IMR-90 (cell line): Measurements from ENCODE around the gene RBL2. TPM values are rescaled to one million over a fixed set of nuclear protein-coding genes. Genes with fewer than 3 reads are reported as not detected.

Source experiments
- ATAC-seq: fragments of 200-7000 bp; cut with Tn5 transposase; 2 replicates; pipeline ENCODE4 v1.9.1; 2020; ENCODE audit warnings: low read depth, mild to moderate bottlenecking, moderate library complexity
- BruUV-seq: library from RNA; stranded (reverse); fragments of 400-500 nt; replicated peaks from 2 replicates; lab custom pipeline; 2021; lab: Mats Ljungman, UMichigan
- CTCF ChIA-PET: fragments of 300-600 bp; formaldehyde crosslinking; extraction: SDS; loops from one replicate; lab custom pipeline; 2021; ENCODE audit warnings: antibody characterized with exemption; lab: Yijun Ruan, JAX
- POLR2A ChIA-PET: fragments of 300-600 bp; sonication (Branson Sonifier 250); formaldehyde crosslinking; loops from one replicate; lab custom pipeline; 2022; ENCODE audit warnings: antibody characterized with exemption; ENCODE audit not compliant: unreplicated experiment; lab: Charles Lee
- DNase-seq: peaks from one replicate; pipeline ENCODE4 v3.0.0; 2013
- H2AFZ ChIP-seq: replicated peaks from 2 replicates; pipeline ENCODE3; 2013; ENCODE audit warnings: low read length, mild to moderate bottlenecking; ENCODE audit not compliant: poor library complexity
- H2AK5ac ChIP-seq: 2 replicates; pipeline ENCODE4 v1.6.1; 2013; ENCODE audit warnings: low read depth, low read length, inconsistent platforms
- H2AK9ac ChIP-seq: replicated peaks from 2 replicates; pipeline ENCODE3; 2013; ENCODE audit warnings: mild to moderate bottlenecking, low read depth, low read length, moderate library complexity; ENCODE audit not compliant: poor library complexity
- H2BK120ac ChIP-seq: 2 replicates; pipeline ENCODE4 v1.6.1; 2013; ENCODE audit warnings: low read depth, low read length, inconsistent platforms
- H2BK15ac ChIP-seq: 3 replicates; pipeline ENCODE4 v1.6.1; 2013; ENCODE audit warnings: low read depth, low read length, inconsistent platforms
- H2BK20ac ChIP-seq: 2 replicates; pipeline ENCODE4 v1.6.1; 2013; ENCODE audit warnings: low read depth, mild to moderate bottlenecking, inconsistent platforms, low read length, moderate library complexity
- H2BK5ac ChIP-seq: 2 replicates; pipeline ENCODE4 v1.6.1; 2013; ENCODE audit warnings: mild to moderate bottlenecking, low read depth, low read length, inconsistent platforms; ENCODE audit not compliant: poor library complexity, severe bottlenecking
- H3K14ac ChIP-seq: replicated peaks from 2 replicates; pipeline ENCODE4 v1.6.1; 2013; ENCODE audit warnings: low read depth, low read length, inconsistent platforms
- H3K18ac ChIP-seq: 2 replicates; pipeline ENCODE4 v1.6.1; 2013; ENCODE audit warnings: low read depth, low read length, control low read depth
- H3K23ac ChIP-seq: 2 replicates; pipeline ENCODE4 v1.6.1; 2013; ENCODE audit warnings: low read depth, low read length, inconsistent platforms
- H3K27ac ChIP-seq: 2 replicates; pipeline ENCODE4 v1.5.1; 2013; ENCODE audit warnings: mild to moderate bottlenecking, control low read depth, low read length; ENCODE audit not compliant: insufficient read depth
- H3K27me3 ChIP-seq: 2 replicates; pipeline ENCODE4 v1.6.1; 2013; ENCODE audit warnings: low read length; ENCODE audit not compliant: control insufficient read depth, insufficient read depth
- H3K36me3 ChIP-seq: 2 replicates; pipeline ENCODE4 v1.6.1; 2013; ENCODE audit warnings: low read length, mixed read lengths; ENCODE audit not compliant: control insufficient read depth, insufficient read depth
- H3K4ac ChIP-seq: 2 replicates; pipeline ENCODE4 v1.6.1; 2013; ENCODE audit warnings: low read depth, low read length, inconsistent platforms
- H3K4me1 ChIP-seq: 2 replicates; pipeline ENCODE4 v1.6.1; 2013; ENCODE audit warnings: low read length, mixed read lengths; ENCODE audit not compliant: control insufficient read depth, insufficient read depth
- H3K4me2 ChIP-seq: 2 replicates; pipeline ENCODE4 v1.6.1; 2013; ENCODE audit warnings: low read depth, mild to moderate bottlenecking, control low read depth, low read length, moderate library complexity
- H3K4me3 ChIP-seq: 2 replicates; pipeline ENCODE4 v1.5.1; 2013; ENCODE audit warnings: low read depth, mild to moderate bottlenecking, control low read depth, low read length, moderate library complexity; ENCODE audit not compliant: insufficient read depth
- H3K56ac ChIP-seq: 2 replicates; pipeline ENCODE4 v1.6.1; 2013; ENCODE audit warnings: low read length, inconsistent platforms; ENCODE audit not compliant: insufficient read depth; ENCODE audit errors: extremely low read depth
- H3K79me1 ChIP-seq, 2 experiments: 2 replicates each; pipeline ENCODE4 v1.6.1; 2013; ENCODE audit warnings: low read length in 2 of 2, inconsistent platforms in 1 of 2, low read depth in 1 of 2
- H3K9ac ChIP-seq: 2 replicates; pipeline ENCODE4 v1.6.1; 2013; ENCODE audit warnings: low read depth, low read length, control low read depth
- H3K9me1 ChIP-seq: 2 replicates; pipeline ENCODE4 v1.6.1; 2013; ENCODE audit warnings: low read length, inconsistent platforms; ENCODE audit not compliant: insufficient read depth
- H3K9me3 ChIP-seq: 2 replicates; pipeline ENCODE4 v1.6.1; 2013; ENCODE audit warnings: low read length; ENCODE audit not compliant: control insufficient read depth, insufficient read depth
- H4K20me1 ChIP-seq: 2 replicates; pipeline ENCODE4 v1.6.1; 2013; ENCODE audit warnings: low read length, inconsistent platforms; ENCODE audit not compliant: insufficient read depth
- H4K5ac ChIP-seq: 2 replicates; pipeline ENCODE4 v1.6.1; 2013; ENCODE audit warnings: mild to moderate bottlenecking, low read depth, low read length, control low read depth
- H4K8ac ChIP-seq, 2 experiments: 2 replicates each; pipeline ENCODE4 v1.6.1; 2013; ENCODE audit warnings: low read depth in 2 of 2, low read length in 2 of 2, control low read depth in 1 of 2, inconsistent platforms in 1 of 2
- H4K91ac ChIP-seq: 2 replicates; pipeline ENCODE4 v1.6.1; 2013; ENCODE audit warnings: low read depth, low read length, inconsistent platforms; ENCODE audit not compliant: insufficient read depth
- FOS ChIP-seq: fragments of 150-350 bp; IDR thresholded peaks from 2 replicates; pipeline ENCODE4 v1.6.1; 2016; ENCODE audit warnings: low read depth, low read length
- MAFK ChIP-seq: IDR thresholded peaks from 2 replicates; pipeline ENCODE4 v1.6.1; 2012; ENCODE audit warnings: low read depth, low read length, improper control_type of control experiment
- MXI1 ChIP-seq: IDR thresholded peaks from 2 replicates; pipeline ENCODE4 v1.6.1; 2012; ENCODE audit warnings: low read depth, mild to moderate bottlenecking, low read length, moderate library complexity, borderline replicate concordance
- RFX5 ChIP-seq: IDR thresholded peaks from 2 replicates; pipeline ENCODE4 v1.8.0; 2012; ENCODE audit warnings: low read depth, mild to moderate bottlenecking, low read length, moderate library complexity
- WGBS, 2 experiments: methylation state at CpG; one replicate each; pipeline versions ENCODE4 v1.1.5 to v1.1.7; 2013; ENCODE audit warnings: missing lambda C conversion rate in 2 of 2; ENCODE audit not compliant: insufficient read length in 1 of 2; ENCODE audit errors: extremely low coverage in 2 of 2; 5-methylcytosine and 5-hydroxymethylcytosine counted together
- dilution Hi-C: fragments of 300-500 bp; cut with HindIII; formaldehyde crosslinking; loops from one replicate; pipeline ENCODE4 v1.14.3; 2018; ENCODE audit warnings: low sequenced_read_pairs; ENCODE audit not compliant: unreplicated experiment
- in situ Hi-C: fragments of 300-500 bp; cut with MboI; formaldehyde crosslinking; loops from 3 replicates; pipeline ENCODE4 v1.14.3; 2019; ENCODE audit warnings: low sequenced_read_pairs, inconsistent platforms, mixed read lengths
- intact Hi-C: fragments of 100-400 bp; cut with micrococcal nuclease; formaldehyde crosslinking; loops from 2 replicates; pipeline ENCODE4 v1.10.0; 2022
- polyA plus RNA-seq, 3 experiments: library from polyadenylated mRNA; depleted of rRNA; stranded (reverse); fragments of >200 nt; gene quantifications; 2 replicates each; pipeline ENCODE4 v1.2.3, GENCODE V29; 2012; ENCODE audit warnings: low replicate concordance in 1 of 3
- total RNA-seq: library from RNA; depleted of rRNA; stranded (reverse); fragments of >200 nt; gene quantifications from 2 replicates; pipeline ENCODE4 v1.2.3, GENCODE V29; 2012
- TF ChIP-seq, protein P1 (sequence below): conservative IDR thresholded peaks from 2 replicates; pipeline ENCODE4 v1.5.1; 2012; ENCODE audit warnings: mild to moderate bottlenecking, low read depth, low read length, improper control_type of control experiment

Gene RBL2
- total and polyA plus RNA-seq, 2 of the 4 experiments (the other 2 are of a cell fraction): 19.7 to 23.4 TPM

DNA sequence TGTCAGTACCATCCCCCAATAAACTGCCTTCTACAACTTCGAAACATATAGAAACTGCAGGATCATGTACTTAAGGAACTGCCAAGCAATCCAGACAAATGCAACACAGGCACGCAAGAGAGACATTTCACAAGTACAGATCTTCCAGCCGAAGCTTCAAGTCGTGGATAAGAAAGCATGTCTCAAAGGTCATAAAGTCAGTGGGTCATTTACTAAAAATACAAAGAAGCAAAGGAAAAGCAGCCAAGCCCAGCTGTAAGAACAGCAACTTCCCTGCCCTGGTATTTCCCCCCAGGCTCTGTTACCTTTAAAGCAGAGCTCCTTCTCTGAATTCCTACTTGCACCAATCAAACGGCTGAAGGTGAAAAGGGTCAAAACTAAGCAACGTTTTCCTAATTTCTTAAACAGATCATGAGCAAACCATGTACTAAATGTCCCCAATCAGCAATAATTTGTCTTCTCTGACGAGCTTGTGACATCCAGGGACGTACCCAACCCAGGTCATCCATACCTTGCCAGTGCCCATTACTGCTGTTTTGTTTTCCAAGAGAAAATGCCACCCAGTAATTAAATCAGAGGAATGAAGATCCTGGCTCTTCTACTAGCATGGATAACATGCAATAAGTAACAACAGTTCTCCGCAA lies 67.1 kb downstream of the RBL2 start:
- Histone ChIP-seq H4K91ac (no peak overlapping the region), H3K14ac (no peak overlapping the region), H2AFZ (no peak overlapping the region), H3K56ac (no peak overlapping the region), H2BK5ac (no peak overlapping the region), H2BK15ac (no peak overlapping the region), H3K9me1 (0 out of 2 replicates have a peak, but pooled peaks cover 8% of the 10 kb centered on the region), H3K18ac (no peak overlapping the region), H3K9ac (no peak overlapping the region), H3K4me1 (peaks cover 6% of the 10 kb centered on the region), H3K79me1 (peaks cover 6 to 14% of the 10 kb centered on the region in 2 experiments; a peak in 3 of 4 replicates), H3K27me3 (no peaks in the 10 kb centered on the region), H3K4me2 (peak overlapping the region; percentile 92; the same call in 1 of the 2 replicates), H3K36me3 (peaks cover 8% of the 10 kb centered on the region), H2AK9ac (no peak overlapping the region), H2BK120ac (no peak overlapping the region), H4K5ac (no peak overlapping the region), H3K23ac (0 out of 2 replicates have a peak overlapping the region, but pooled peaks have one; percentile 1), H3K4me3 (no peak overlapping the region), H2BK20ac (no peak overlapping the region), H4K8ac (no peak overlapping the region), H3K4ac (no peak overlapping the region), H3K27ac (no peak overlapping the region), H3K9me3 (no peaks in the 10 kb centered on the region), H2AK5ac (no peak overlapping the region), H4K20me1 (no peaks in the 10 kb centered on the region)
- CTCF ChIA-PET: no interaction called here
- in situ Hi-C loops: no loop called here
- no peak for ATAC-seq
- WGBS, 2 experiments: 59% methylated on average over 6 of the region's 9 CpGs; no CpG with 5 or more reads in 1 of the 2 experiments
- dilution Hi-C loops: no loop called here
- TF ChIP-seq MAFK (no peak), FOS (no peak), MXI1 (no peak), RFX5 (no peak)
- TF ChIP-seq, protein P1, sequence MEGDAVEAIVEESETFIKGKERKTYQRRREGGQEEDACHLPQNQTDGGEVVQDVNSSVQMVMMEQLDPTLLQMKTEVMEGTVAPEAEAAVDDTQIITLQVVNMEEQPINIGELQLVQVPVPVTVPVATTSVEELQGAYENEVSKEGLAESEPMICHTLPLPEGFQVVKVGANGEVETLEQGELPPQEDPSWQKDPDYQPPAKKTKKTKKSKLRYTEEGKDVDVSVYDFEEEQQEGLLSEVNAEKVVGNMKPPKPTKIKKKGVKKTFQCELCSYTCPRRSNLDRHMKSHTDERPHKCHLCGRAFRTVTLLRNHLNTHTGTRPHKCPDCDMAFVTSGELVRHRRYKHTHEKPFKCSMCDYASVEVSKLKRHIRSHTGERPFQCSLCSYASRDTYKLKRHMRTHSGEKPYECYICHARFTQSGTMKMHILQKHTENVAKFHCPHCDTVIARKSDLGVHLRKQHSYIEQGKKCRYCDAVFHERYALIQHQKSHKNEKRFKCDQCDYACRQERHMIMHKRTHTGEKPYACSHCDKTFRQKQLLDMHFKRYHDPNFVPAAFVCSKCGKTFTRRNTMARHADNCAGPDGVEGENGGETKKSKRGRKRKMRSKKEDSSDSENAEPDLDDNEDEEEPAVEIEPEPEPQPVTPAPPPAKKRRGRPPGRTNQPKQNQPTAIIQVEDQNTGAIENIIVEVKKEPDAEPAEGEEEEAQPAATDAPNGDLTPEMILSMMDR: no peak
- intact Hi-C loops: no loop called here
- POLR2A ChIA-PET: interaction anchor here (0.7 kb wide), 1 partner anchor 66 kb away, joined by 3 read pairs; no protein-coding TSS in a partner anchor
- no TSS peak for BruUV-seq
- DNase-seq: no peak
